22Rv1 (cell line): ENCODE results near the gene MXD4.
"Not testable (repeated sequence)": the region's sequence is repeated elsewhere in the genome, so short reads cannot be mapped to it uniquely, and the experiment has no call there.

Experiments
- H3K27ac ChIP-seq: fragments of 450-650 bp; 2 replicates; pipeline ENCODE4 v1.5.1; 2017
- ZFX ChIP-seq: fragments of 450-650 bp; IDR thresholded peaks from 2 replicates; pipeline ENCODE4 v1.6.1; 2017; ENCODE audit warnings: antibody characterized with exemption, borderline replicate concordance
- TF ChIP-seq, protein P1 (sequence below): fragments of 450-650 bp; IDR thresholded peaks from 2 replicates; pipeline ENCODE4 v1.5.1; 2017; ENCODE audit warnings: mild to moderate bottlenecking

Gene MXD4

DNA sequence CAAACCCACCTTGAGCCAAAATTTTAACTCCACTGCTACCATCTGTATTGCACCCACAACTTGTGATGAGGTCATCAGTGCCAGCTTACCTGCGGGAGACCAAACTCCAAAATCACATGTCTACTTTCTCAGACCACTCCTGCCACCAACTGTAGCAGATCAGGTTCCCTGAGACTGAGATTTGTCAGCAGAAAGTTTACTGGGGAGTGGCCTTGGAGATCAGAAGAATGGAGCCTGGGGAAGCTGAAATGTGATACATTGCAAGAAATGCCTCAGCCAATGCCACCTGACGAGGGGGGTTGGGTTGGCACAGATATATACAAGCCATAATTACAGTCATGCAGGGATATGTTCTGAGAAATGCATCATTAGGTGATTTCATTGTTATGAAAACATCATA, 39.1 kb downstream of the MXD4 start:
- H3K27ac ChIP-seq, result peak overlapping the region; percentile 60
- TF ChIP-seq, protein P1, sequence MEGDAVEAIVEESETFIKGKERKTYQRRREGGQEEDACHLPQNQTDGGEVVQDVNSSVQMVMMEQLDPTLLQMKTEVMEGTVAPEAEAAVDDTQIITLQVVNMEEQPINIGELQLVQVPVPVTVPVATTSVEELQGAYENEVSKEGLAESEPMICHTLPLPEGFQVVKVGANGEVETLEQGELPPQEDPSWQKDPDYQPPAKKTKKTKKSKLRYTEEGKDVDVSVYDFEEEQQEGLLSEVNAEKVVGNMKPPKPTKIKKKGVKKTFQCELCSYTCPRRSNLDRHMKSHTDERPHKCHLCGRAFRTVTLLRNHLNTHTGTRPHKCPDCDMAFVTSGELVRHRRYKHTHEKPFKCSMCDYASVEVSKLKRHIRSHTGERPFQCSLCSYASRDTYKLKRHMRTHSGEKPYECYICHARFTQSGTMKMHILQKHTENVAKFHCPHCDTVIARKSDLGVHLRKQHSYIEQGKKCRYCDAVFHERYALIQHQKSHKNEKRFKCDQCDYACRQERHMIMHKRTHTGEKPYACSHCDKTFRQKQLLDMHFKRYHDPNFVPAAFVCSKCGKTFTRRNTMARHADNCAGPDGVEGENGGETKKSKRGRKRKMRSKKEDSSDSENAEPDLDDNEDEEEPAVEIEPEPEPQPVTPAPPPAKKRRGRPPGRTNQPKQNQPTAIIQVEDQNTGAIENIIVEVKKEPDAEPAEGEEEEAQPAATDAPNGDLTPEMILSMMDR, result no peak
- no peak for TF ChIP-seq ZFX

DNA sequence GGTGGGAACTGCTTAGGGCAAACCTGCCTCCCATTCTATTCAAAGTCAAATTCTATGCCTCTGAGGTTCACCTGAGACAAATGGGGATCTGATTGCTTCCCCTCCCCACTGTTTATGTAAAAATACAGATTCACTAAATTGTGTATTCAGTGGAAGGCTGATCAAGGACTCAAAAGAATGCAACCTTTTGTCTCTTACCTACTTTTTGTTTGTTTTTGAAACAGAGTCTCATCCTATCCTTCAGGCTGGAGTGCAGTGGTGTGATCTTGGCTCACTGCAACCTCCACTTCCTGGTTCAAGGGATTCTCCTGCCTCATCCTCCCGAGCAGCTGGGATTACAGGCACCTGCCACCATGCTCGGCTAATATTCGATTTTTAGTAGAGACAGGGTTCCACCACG, 40.5 kb downstream of the MXD4 start:
- not testable (repeated sequence) for H3K27ac ChIP-seq

DNA sequence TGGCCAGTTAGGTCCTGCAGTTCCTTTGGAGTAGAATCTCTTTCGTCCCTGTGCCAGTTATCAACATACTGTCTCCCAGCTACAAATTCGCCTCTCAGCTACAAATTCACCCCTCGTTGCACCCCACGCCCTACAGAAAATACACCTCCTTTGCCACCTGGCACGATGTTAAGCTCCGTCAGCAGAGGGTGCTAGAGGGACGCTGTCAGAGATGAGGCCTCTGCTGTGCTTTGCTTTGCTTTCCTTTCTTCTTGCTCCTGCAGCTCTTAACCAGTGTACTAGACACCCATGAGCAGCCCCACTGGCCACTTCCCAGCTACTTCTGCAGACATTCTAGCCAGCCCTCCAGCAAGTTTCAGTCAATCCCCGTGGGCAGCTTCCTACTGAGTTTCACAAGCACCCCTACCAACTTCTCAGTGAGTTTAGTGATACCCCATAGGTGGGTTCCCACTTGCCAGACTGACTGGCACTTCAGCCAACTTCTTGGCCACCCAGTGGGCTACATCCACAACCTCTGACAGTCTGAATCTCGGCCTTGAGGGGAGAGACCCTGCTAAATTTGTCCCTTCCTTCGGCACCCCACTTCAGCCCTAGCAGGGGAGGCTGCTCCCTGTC, 41.8 kb downstream of the MXD4 start:
- no peak for TF ChIP-seq ZFX
- TF ChIP-seq, protein P1, result peak; percentile 92
- H3K27ac ChIP-seq, result no peak overlapping the region

DNA sequence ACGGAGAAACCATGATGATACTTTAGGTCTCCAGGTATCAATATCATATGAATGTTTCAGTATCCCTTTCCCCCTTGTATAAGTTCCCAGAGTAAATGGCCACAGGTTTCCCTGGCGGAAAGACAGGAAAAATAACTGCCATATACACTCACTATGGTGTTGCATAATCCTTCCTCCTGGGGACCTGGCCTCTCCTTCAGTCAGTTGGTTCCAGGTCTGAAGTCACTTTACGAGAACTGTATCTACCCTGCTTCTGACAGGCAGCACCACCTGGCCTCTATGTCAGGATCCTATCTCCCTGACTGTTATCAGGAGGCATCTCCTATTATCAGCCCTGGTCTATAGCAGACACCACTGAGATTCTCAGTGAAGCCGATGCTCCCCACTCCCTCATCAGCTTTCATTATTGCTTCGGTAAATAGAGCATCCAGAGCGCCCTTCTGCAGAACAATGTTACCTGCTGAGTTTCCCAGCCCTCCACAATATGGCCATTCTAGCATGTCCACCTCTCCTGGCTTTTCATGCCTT, 42.6 kb downstream of the MXD4 start:
- no peak overlapping the region for H3K27ac ChIP-seq
- TF ChIP-seq ZFX, result no peak
- TF ChIP-seq, protein P1, result no peak

DNA sequence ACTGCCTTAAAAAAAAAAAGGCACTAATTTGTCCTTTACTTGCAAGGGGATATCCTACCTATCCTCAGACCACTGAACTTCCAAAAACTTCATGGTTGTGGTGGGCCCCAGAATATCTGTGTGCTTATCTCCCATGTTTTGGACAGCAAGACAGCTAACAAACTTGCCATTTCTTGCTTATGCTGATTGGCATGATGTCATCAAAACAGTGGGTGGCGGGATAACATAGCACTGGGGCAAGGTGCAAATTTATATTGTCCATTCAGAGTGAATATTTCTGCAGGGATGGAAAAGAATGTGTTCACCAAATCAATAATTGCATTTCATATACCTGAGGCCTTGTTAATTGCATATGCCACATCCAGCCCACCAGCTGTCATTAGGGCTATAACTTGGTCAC, 43.5 kb downstream of the MXD4 start:
- no peak overlapping the region for H3K27ac ChIP-seq
- no peak for TF ChIP-seq ZFX
- TF ChIP-seq, protein P1, result no peak

DNA sequence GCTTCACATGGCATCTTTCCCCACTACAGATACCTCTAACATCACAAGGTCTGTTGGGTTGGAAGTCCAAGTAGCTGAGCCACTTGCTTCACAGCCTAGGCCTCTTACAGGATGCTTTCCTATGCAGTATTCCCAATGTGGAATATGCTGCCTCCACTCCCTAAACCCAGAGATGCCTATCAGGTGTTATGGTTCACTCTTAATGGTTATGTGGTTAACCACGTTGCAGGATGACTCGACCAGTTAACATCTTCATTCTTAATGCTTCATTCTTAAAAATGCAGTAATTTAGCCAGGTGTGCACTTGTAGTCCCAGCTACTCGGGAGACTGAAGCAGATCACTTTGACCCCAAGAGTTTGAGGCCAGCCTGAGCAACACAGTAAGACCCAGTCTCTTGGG, 44.2 kb downstream of the MXD4 start:
- no peak overlapping the region for H3K27ac ChIP-seq
- TF ChIP-seq ZFX, result no peak
- TF ChIP-seq, protein P1, result no peak

DNA sequence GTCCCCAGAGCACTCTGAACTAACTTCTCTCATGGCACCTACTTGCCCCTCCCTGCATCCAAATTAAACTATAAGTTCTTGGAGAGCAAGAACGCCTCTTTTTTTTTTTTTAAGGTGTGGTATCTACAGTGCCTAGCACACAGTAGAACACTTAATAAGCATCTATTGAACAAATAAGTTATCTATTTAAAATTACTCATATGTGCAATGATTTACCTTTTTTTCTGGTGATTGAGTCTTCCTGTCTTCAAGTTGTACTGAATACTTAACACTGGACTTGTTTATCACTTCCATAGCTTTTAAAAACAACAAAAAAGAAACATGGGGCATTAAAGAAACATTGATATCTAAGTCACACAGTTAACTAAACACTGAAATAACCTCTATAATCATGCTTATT, 49.1 kb downstream of the MXD4 start:
- no peak for TF ChIP-seq ZFX
- H3K27ac ChIP-seq, result no peak overlapping the region

DNA sequence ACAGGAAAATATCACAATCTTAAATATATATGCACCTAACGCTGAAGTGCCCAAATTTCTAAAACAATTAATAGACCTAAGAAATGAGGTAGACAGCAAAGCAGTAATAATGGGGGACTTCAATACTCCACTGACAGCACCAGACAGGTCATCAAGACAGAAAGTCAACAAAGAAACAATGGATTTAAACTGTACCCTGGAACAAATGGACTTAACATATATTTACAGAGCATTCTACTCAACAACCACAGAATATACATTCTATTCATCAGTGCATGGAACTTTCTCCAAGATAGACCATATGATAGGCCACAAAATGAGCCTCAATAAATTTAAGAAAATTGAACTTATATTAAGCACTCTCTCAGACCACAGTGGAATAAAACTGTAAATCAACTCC, 59.1 kb downstream of the MXD4 start:
- not testable (repeated sequence) for H3K27ac ChIP-seq
